H1 (cell line): ENCODE data around the gene RBM26. TPM values are rescaled to one million over a fixed set of nuclear protein-coding genes. Genes with fewer than 3 reads are reported as not detected.

Experiments used
- CTCF ChIA-PET: fragments of 300-600 bp; sonication (Branson Sonifier 250); formaldehyde crosslinking; loops from one replicate; lab custom pipeline; 2021; ENCODE audit not compliant: partially characterized antibody; lab: Charles Lee
- POLR2A ChIA-PET: fragments of 300-600 bp; sonication (Branson Sonifier 250); formaldehyde crosslinking; loops from one replicate; lab custom pipeline; 2021; ENCODE audit warnings: inconsistent platforms; ENCODE audit not compliant: partially characterized antibody; lab: Charles Lee
- DNase-seq, 2 experiments: peaks; one replicate each; pipeline versions ENCODE4 v3.0.0 to v3.0.0-alpha.2; 2010 to 2022; ENCODE audit warnings: low spot score in 2 of 2, low read depth in 1 of 2, mixed read lengths in 1 of 2
- FAIRE-seq: peaks from 2 replicates; lab custom pipeline; 2011; peaks lifted over from hg19 to GRCh38; lab: Jason Lieb, UNC
- H2AFZ ChIP-seq: 2 replicates; pipeline ENCODE4 v1.8.1; 2012; ENCODE audit warnings: low read length, inconsistent platforms
- H2AK5ac ChIP-seq: 2 replicates; pipeline ENCODE4 v1.6.1; 2013; ENCODE audit warnings: low read depth, low read length
- H2BK120ac ChIP-seq: replicated peaks from 2 replicates; pipeline ENCODE3; 2013; ENCODE audit warnings: low read depth, low read length, inconsistent platforms
- H2BK12ac ChIP-seq: 2 replicates; pipeline ENCODE4 v1.6.1; 2013; ENCODE audit warnings: low read depth, low read length
- H2BK15ac ChIP-seq: 2 replicates; pipeline ENCODE4 v1.6.1; 2013; ENCODE audit warnings: low read length
- H2BK20ac ChIP-seq: 2 replicates; pipeline ENCODE4 v1.6.1; 2013; ENCODE audit warnings: low read length
- H2BK5ac ChIP-seq: 2 replicates; pipeline ENCODE4 v1.6.1; 2013; ENCODE audit warnings: low read depth, low read length
- H3K14ac ChIP-seq: 2 replicates; pipeline ENCODE4 v1.6.1; 2013; ENCODE audit warnings: inconsistent platforms; ENCODE audit not compliant: insufficient read length
- H3K18ac ChIP-seq: 2 replicates; pipeline ENCODE4 v1.6.1; 2013; ENCODE audit warnings: low read length; ENCODE audit errors: extremely low read depth
- H3K23ac ChIP-seq: 2 replicates; pipeline ENCODE4 v1.6.1; 2013; ENCODE audit warnings: inconsistent platforms; ENCODE audit not compliant: insufficient read length
- H3K23me2 ChIP-seq: 2 replicates; pipeline ENCODE4 v1.6.1; 2013; ENCODE audit warnings: low read depth, low read length
- H3K27ac ChIP-seq: 2 replicates; pipeline ENCODE4 v1.6.1; 2011; ENCODE audit warnings: low read depth, low read length, inconsistent platforms
- H3K27me3 ChIP-seq, 4 experiments: replicated peaks in 1 of 4; 1 replicate in 1 of 4; 2 replicates in 3 of 4; pipeline versions ENCODE4 v1.6.1 to v1.8.1; 2011 to 2013; ENCODE audit warnings: low read length in 3 of 4, mild to moderate bottlenecking in 3 of 4, inconsistent platforms in 2 of 4, mixed read lengths in 2 of 4, moderate library complexity in 1 of 4; ENCODE audit not compliant: control insufficient read depth in 3 of 4, insufficient read depth in 3 of 4; ENCODE audit errors: extremely low read depth in 1 of 4
- H3K36me3 ChIP-seq, 4 experiments: 2 replicates each; pipeline versions ENCODE4 v1.6.1 to v1.8.1; 2011 to 2013; ENCODE audit warnings: mild to moderate bottlenecking in 4 of 4, low read length in 3 of 4, moderate library complexity in 2 of 4, control low read depth in 1 of 4, inconsistent platforms in 1 of 4; ENCODE audit not compliant: insufficient read depth in 4 of 4, control insufficient read depth in 2 of 4
- H3K4ac ChIP-seq: replicated peaks from 2 replicates; pipeline ENCODE3; 2013; ENCODE audit warnings: low read length, low read depth, mixed read lengths, inconsistent platforms; ENCODE audit not compliant: insufficient read length
- H3K4me1 ChIP-seq, 4 experiments: replicated peaks in 1 of 4; 1 replicate in 1 of 4; 2 replicates in 3 of 4; pipeline versions ENCODE4 v1.6.1 to v1.8.1; 2011 to 2013; ENCODE audit warnings: low read length in 3 of 4, inconsistent platforms in 2 of 4, mixed read lengths in 1 of 4; ENCODE audit not compliant: insufficient read depth in 4 of 4, control insufficient read depth in 3 of 4
- H3K4me2 ChIP-seq, 2 experiments: 2 replicates each; pipeline versions ENCODE4 v1.6.1 to v1.8.1; 2011 to 2013; ENCODE audit warnings: low read depth in 2 of 2, low read length in 2 of 2, control low read depth in 1 of 2, inconsistent platforms in 1 of 2, mild to moderate bottlenecking in 1 of 2; ENCODE audit not compliant: insufficient read depth in 1 of 2
- H3K4me3 ChIP-seq, 4 experiments: fragments of 200-600, 300-600 bp in 1 of 4; sonication (generic), shearing (Covaris generic), sonication (Bioruptor Twin) in 1 of 4; 2 replicates each; pipeline versions ENCODE4 v1.5.1 to v1.8.1; 2011 to 2016; ENCODE audit warnings: low read length in 4 of 4, low read depth in 3 of 4, control low read depth in 2 of 4, inconsistent platforms in 2 of 4, mild to moderate bottlenecking in 2 of 4, mixed read lengths in 1 of 4, moderate library complexity in 1 of 4; ENCODE audit not compliant: insufficient read depth in 2 of 4; ENCODE audit errors: extremely low read depth in 1 of 4
- H3K56ac ChIP-seq: replicated peaks from 2 replicates; pipeline ENCODE3; 2013; ENCODE audit warnings: low read depth, mild to moderate bottlenecking, mixed read lengths, low read length, inconsistent platforms; ENCODE audit not compliant: insufficient read length
- H3K79me1 ChIP-seq: 2 replicates; pipeline ENCODE4 v1.6.1; 2013; ENCODE audit warnings: low read depth, low read length, control low read depth
- H3K79me2 ChIP-seq, 2 experiments: 2 replicates each; pipeline versions ENCODE4 v1.6.1 to v1.8.1; 2012 to 2013; ENCODE audit warnings: low read length in 2 of 2, mild to moderate bottlenecking in 2 of 2, inconsistent platforms in 1 of 2; ENCODE audit not compliant: insufficient read depth in 2 of 2, control insufficient read depth in 1 of 2
- H3K9ac ChIP-seq, 4 experiments: replicated peaks in 1 of 4; 1 replicate in 1 of 4; 2 replicates in 3 of 4; pipeline versions ENCODE4 v1.6.1 to v1.8.1; 2011 to 2013; ENCODE audit warnings: low read depth in 3 of 4, low read length in 3 of 4, control low read depth in 2 of 4, mild to moderate bottlenecking in 2 of 4, moderate library complexity in 2 of 4, inconsistent platforms in 1 of 4; ENCODE audit errors: extremely low read depth in 1 of 4
- H3K9me3 ChIP-seq, 2 experiments: 2 replicates each; pipeline versions ENCODE4 v1.6.1 to v1.8.1; 2012 to 2013; ENCODE audit warnings: mild to moderate bottlenecking in 2 of 2, moderate library complexity in 2 of 2, control low read depth in 1 of 2, inconsistent platforms in 1 of 2, low read depth in 1 of 2, low read length in 1 of 2, mixed read lengths in 1 of 2; ENCODE audit not compliant: insufficient read depth in 2 of 2
- H4K20me1 ChIP-seq, 2 experiments: replicated peaks in 1 of 2; 2 replicates each; pipeline versions ENCODE3 to v1.8.1; 2011 to 2013; ENCODE audit warnings: inconsistent platforms in 2 of 2, low read length in 2 of 2, mild to moderate bottlenecking in 1 of 2; ENCODE audit not compliant: insufficient read depth in 2 of 2, control insufficient read depth in 1 of 2
- H4K5ac ChIP-seq: 2 replicates; pipeline ENCODE4 v1.6.1; 2013; ENCODE audit warnings: low read length, low read depth, mixed read lengths, inconsistent platforms; ENCODE audit not compliant: insufficient read length
- H4K8ac ChIP-seq: 2 replicates; pipeline ENCODE4 v1.8.0; 2013; ENCODE audit warnings: mild to moderate bottlenecking, moderate library complexity, low read length, inconsistent platforms; ENCODE audit not compliant: insufficient read depth; ENCODE audit errors: extremely low read depth
- H4K91ac ChIP-seq: replicated peaks from 2 replicates; pipeline ENCODE3; 2013; ENCODE audit warnings: low read length, mixed read lengths, inconsistent platforms; ENCODE audit not compliant: insufficient read length
- GTF2F1 ChIP-seq: IDR thresholded peaks from 2 replicates; pipeline ENCODE4 v1.6.1; 2012; ENCODE audit warnings: low read depth, low read length, improper control_type of control experiment, borderline replicate concordance
- POLR2AphosphoS5 ChIP-seq: IDR thresholded peaks from 2 replicates; pipeline ENCODE4 v1.6.1; 2011; ENCODE audit warnings: low read depth, low read length
- whole genome bisulfite sequencing, 2 experiments: shearing (Covaris generic) in 1 of 2; methylation state at CpG; one replicate each; pipeline versions ENCODE4 v1.1.6 to v1.1.7; 2013 to 2015; ENCODE audit warnings: low lambda C conversion rate in 2 of 2, mixed read lengths in 2 of 2, inconsistent platforms in 1 of 2, low coverage in 1 of 2, missing lambda C conversion rate in 1 of 2; ENCODE audit not compliant: insufficient replicate concordance in 2 of 2, insufficient coverage in 1 of 2, insufficient read length in 1 of 2; ENCODE audit errors: extremely low coverage in 1 of 2, missing lambda C conversion rate in 1 of 2; 5-methylcytosine and 5-hydroxymethylcytosine counted together
- polyA plus RNA-seq, 7 experiments: library from polyadenylated mRNA; depleted of rRNA in 3 of 7; stranded (reverse) in 5 of 7; unstranded in 2 of 7; fragments of >200 nt in 5 of 7; fragments of 200-250 nt in 2 of 7; gene quantifications; 1 replicate in 5 of 7; 2 replicates in 1 of 7; 4 replicates in 1 of 7; pipeline versions ENCODE4 v1.2.1 to v1.2.3, GENCODE V29; 2011 to 2013; ENCODE audit warnings: missing spikeins in 2 of 7, mixed read lengths in 2 of 7
- total RNA-seq: library from RNA; stranded (reverse); fragmentation: NEBNext Ultra II Directional; extraction: Animal tissue kit (Norgen Biotek cat#: 25700); gene quantifications from 2 replicates; pipeline ENCODE4 v1.2.1, GENCODE V29; 2021

The RBM26 gene
- total and polyA plus RNA-seq, 2 of the 8 experiments (the other 6 are each of a cell fraction or from before 2014, with no cell fraction given), result 20.3 to 65.5 TPM

- no peak overlapping the region for H4K8ac ChIP-seq
- H2BK120ac ChIP-seq, result no peak overlapping the region
- POLR2A ChIA-PET, result no interaction called here
- H3K4me3 ChIP-seq, result no peak overlapping the region
- CTCF ChIA-PET, result no interaction called here
- H3K4ac ChIP-seq, result no peak overlapping the region
- no peak overlapping the region for H2BK12ac ChIP-seq
- H3K9ac ChIP-seq, result no peak overlapping the region
- H2AFZ ChIP-seq, result peak overlapping the region; percentile 8; the same call in 1 of the 2 replicates
- H3K9me3 ChIP-seq, result no peaks in the 10 kb centered on the region
- no peaks in the 10 kb centered on the region for H3K36me3 ChIP-seq
- no peaks in the 10 kb centered on the region for H3K27me3 ChIP-seq
- no peak overlapping the region for H4K91ac ChIP-seq
- FAIRE-seq (no peak), DNase-seq (no peak)
- no peak overlapping the region for H3K56ac ChIP-seq
- no peak overlapping the region for H2BK5ac ChIP-seq
- no peaks in the 10 kb centered on the region for H3K79me1 ChIP-seq
- no peak overlapping the region for H3K23ac ChIP-seq
- H4K20me1 ChIP-seq, result no peaks in the 10 kb centered on the region
- H2BK15ac ChIP-seq, result no peak overlapping the region
- H2BK20ac ChIP-seq, result 0 out of 2 replicates have a peak overlapping the region, but pooled peaks have one; percentile 13
- H3K27ac ChIP-seq, result no peak overlapping the region
- no peaks in the 10 kb centered on the region for H3K23me2 ChIP-seq
- no peak overlapping the region for H3K14ac ChIP-seq
- no peak overlapping the region for H3K18ac ChIP-seq
- H3K4me2 ChIP-seq, result no peak overlapping the region
- no peaks in the 10 kb centered on the region for H3K79me2 ChIP-seq
- H3K4me1 ChIP-seq, result no peaks in the 10 kb centered on the region
- no peak for TF ChIP-seq GTF2F1
- TF ChIP-seq POLR2AphosphoS5, result no peak
- WGBS, 2 experiments, result 65% methylated on average over 1 of the region's 1 CpG; no CpG with 5 or more reads in 1 of the 2 experiments
- no peak overlapping the region for H4K5ac ChIP-seq
- H2AK5ac ChIP-seq, result no peak overlapping the region
Observed at GRCh38 chr13:79306650-79307049, 99.4 kb downstream of the RBM26 start.
